Cardiac muscle cell (in vitro differentiated cells and primary cell): ENCODE measurements around the gene EHD4. TPM values are rescaled to one million over a fixed set of nuclear protein-coding genes. Genes with fewer than 3 reads are reported as not detected.

ENCODE experiments used
- DNase-seq, 2 donors: peaks; one replicate each; pipeline versions ENCODE4 v3.0.0 to v3.0.0-alpha.2; 2010 to 2017; ENCODE audit warnings: low read depth in 1 of 2, low spot score in 1 of 2
- H3K27ac ChIP-seq: fragments of 200-600 bp; sonication (generic); 2 replicates; pipeline ENCODE4 v1.5.1; 2016
- H3K27me3 ChIP-seq: fragments of 200-600 bp; sonication (generic); 2 replicates; pipeline ENCODE4 v1.6.0; 2016; ENCODE audit warnings: control low read depth
- H3K36me3 ChIP-seq: fragments of 200-600 bp; sonication (generic); 2 replicates; pipeline ENCODE4 v1.5.1; 2016; ENCODE audit warnings: control low read depth
- H3K4me1 ChIP-seq: fragments of 200-600 bp; sonication (generic); 2 replicates; pipeline ENCODE4 v1.8.1; 2017; ENCODE audit warnings: low read depth, mild to moderate bottlenecking, mixed run types
- H3K4me3 ChIP-seq: fragments of 200-600 bp; sonication (generic); 2 replicates; pipeline ENCODE4 v1.5.1; 2016; ENCODE audit warnings: mild to moderate bottlenecking
- H3K9me3 ChIP-seq: fragments of 200-600 bp; sonication (generic); 2 replicates; pipeline ENCODE4 v1.5.1; 2017; ENCODE audit warnings: low read depth, mild to moderate bottlenecking, control low read depth
- polyA plus RNA-seq: library from polyadenylated mRNA; unstranded; fragments of >200 nt; fragmentation: Nextera tagmentation; extraction: Ambion mirVana; gene quantifications from 2 replicates; pipeline ENCODE4 v1.2.1, GENCODE V29; 2016
- total RNA-seq: library from RNA; depleted of rRNA; stranded (reverse); fragments of >200 nt; gene quantifications from 2 replicates; pipeline ENCODE4 v1.2.3, GENCODE V29; 2016
- TF ChIP-seq, protein P1 (sequence below): IDR thresholded peaks from 2 replicates; pipeline ENCODE4 v1.5.1; 2012; ENCODE audit warnings: low read depth, mild to moderate bottlenecking, low read length

EHD4 gene
- total and polyA plus RNA-seq, 2 experiments from 2014 or later = 47.4 to 56.4 TPM

DNA sequence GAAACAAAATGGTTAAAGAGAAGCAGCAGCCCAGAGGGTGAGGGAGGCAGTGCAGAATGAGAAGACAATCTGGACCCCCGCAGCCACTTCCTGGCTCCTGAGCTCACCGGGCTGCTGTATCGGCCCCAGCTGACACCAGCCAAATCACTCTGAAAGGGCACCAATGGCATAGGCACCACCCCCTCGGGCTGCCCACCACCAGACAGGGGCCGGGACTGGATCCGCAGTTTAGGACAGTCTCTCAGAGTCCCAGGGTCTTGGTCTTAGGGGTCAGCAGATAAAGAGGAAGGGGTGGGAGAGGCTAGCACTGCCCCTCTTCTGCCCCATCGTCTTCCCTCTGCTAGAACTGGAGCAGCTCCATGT is 17.9 kb upstream of the EHD4 start:
- no peaks in the 10 kb centered on the region for H3K27me3 ChIP-seq
- no peaks in the 10 kb centered on the region for H3K4me1 ChIP-seq
- H3K9me3 ChIP-seq = no peaks in the 10 kb centered on the region
- no peak overlapping the region for H3K4me3 ChIP-seq
- no peak overlapping the region for H3K27ac ChIP-seq
- DNase-seq = no peak
- TF ChIP-seq, protein P1, sequence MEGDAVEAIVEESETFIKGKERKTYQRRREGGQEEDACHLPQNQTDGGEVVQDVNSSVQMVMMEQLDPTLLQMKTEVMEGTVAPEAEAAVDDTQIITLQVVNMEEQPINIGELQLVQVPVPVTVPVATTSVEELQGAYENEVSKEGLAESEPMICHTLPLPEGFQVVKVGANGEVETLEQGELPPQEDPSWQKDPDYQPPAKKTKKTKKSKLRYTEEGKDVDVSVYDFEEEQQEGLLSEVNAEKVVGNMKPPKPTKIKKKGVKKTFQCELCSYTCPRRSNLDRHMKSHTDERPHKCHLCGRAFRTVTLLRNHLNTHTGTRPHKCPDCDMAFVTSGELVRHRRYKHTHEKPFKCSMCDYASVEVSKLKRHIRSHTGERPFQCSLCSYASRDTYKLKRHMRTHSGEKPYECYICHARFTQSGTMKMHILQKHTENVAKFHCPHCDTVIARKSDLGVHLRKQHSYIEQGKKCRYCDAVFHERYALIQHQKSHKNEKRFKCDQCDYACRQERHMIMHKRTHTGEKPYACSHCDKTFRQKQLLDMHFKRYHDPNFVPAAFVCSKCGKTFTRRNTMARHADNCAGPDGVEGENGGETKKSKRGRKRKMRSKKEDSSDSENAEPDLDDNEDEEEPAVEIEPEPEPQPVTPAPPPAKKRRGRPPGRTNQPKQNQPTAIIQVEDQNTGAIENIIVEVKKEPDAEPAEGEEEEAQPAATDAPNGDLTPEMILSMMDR = no peak
- no peaks in the 10 kb centered on the region for H3K36me3 ChIP-seq

DNA sequence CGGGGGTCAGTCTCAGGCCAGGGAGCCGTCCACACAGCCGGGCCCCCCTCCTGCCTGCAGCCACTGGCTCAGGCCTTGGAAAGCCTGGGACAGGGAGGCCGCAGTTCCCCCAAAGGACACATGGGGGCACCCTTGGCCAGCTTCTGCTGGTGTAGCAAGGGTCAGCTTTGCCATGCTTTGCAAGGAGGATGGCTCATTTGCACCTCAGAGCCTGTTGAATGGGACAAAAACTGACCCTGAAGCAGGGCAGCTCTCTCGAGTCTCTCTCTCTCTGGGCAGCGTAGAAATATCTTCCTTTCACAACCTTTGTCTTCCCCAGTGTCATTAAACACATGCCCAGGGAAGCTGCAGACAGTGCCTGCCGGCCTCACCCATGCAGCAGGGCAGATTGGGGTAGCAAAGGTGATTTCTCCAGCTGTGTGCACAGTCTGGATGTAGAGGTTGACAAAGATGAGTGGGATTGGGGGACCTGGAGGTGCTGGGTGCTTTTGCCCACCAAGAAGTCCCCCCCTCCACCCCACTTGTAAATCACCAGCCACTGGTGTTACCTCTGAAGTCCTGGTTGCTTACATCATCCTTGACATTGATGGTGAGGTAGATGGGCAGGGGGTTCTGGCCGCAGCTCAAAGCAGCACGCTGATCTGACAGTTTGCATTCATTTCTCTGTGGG is 17.4 kb upstream of the EHD4 start:
- Histone ChIP-seq H3K4me3 (no peak overlapping the region), H3K36me3 (no peaks in the 10 kb centered on the region), H3K27me3 (no peaks in the 10 kb centered on the region), H3K27ac (no peak overlapping the region), H3K4me1 (no peaks in the 10 kb centered on the region), H3K9me3 (no peaks in the 10 kb centered on the region)
- TF ChIP-seq, protein P1 = peak; percentile 97
- DNase-seq = peak; percentile 83 to 85

DNA sequence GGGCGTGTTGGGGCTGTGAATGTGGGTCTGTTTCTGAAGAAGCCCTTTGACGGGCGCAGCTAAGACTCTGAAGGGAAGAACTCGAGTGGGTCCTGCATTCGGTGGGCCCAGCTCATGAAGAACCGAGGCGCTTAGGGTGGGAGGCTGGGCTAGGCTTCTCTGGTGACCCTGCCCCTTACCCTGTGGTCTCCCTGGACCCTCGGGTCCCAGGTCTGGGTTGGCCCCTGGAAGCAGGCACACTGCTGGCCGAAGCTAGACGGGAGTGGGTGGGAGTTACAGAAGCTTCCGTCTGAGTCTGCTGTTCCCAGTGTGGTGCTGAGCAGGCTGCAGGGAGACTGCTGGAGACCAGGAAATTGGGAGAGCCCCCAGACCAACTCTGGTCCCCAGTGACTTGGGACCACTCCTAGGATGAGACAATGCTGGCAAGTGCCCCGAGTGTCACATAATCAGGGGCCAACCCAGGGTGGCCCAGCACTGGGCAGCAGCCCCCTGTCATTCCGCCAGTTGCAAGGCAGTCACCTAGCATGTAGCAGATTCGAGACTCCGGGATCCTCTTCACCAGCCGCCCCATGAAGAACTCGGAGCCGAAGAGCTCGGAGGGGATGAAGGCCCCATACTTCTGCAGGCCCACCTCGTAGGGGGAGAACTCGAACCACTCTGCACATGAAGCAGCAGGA is 16.7 kb upstream of the EHD4 start:
- H3K9me3 ChIP-seq = no peaks in the 10 kb centered on the region
- H3K4me1 ChIP-seq = no peaks in the 10 kb centered on the region
- H3K27ac ChIP-seq = no peak overlapping the region
- no peaks in the 10 kb centered on the region for H3K27me3 ChIP-seq
- TF ChIP-seq, protein P1 = no peak
- H3K4me3 ChIP-seq = no peak overlapping the region
- DNase-seq = no peak
- H3K36me3 ChIP-seq = no peaks in the 10 kb centered on the region

DNA sequence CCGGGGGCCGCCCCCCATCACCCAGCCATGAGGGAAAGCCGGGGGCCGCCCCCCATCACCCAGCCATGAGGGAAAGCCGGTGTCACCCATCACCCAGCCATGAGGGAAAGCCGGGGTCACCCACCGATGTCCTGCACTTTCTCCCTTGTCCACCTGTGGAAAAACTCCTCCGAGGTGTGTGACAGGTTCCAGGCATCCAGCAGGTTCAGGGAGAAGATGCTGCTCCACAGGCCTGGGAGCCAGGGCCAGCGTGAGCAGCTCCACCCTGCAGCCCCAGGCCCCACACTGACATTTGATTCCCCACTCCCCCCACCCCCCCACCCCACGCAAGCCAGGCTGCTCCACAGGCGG is 15.5 kb upstream of the EHD4 start:
- TF ChIP-seq, protein P1 = no peak
- Histone ChIP-seq H3K9me3 (no peaks in the 10 kb centered on the region), H3K4me3 (no peak overlapping the region), H3K27me3 (no peaks in the 10 kb centered on the region), H3K4me1 (no peaks in the 10 kb centered on the region), H3K36me3 (no peaks in the 10 kb centered on the region), H3K27ac (no peak overlapping the region)
- DNase-seq = no peak

DNA sequence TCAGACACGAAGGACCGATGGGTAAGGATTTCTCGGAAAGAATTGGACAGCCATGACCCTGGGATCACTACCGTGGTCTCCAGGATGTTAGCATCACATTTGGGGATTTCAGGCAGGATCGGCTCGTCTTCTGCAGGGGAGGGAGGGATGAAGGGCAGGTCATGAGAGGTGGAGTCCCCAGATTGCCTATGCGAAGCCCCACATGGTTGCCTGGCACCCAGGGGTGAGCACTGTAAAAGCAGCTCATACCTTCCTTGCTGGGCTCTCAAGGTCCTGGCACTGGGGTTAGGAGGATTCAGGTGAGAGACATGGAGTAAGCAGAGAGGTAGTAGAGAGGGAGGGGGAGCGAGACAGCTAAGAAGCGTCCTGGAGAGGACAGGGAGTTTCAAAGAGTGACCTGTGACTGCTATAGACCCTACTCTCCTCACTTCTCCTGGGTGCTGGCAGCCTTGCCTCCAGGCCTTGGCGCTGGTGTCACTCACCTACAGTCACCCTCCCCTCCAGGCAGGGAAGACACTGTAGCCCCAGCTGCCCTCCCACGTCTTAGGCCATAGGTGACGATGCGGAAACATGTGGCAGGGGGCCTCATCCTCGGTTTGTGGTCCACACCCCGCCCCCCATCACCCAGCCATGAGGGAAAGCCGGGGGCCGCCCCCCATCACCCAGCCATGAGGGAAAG is 15.0 kb upstream of the EHD4 start:
- Histone ChIP-seq H3K27me3 (no peaks in the 10 kb centered on the region), H3K27ac (no peak overlapping the region), H3K36me3 (no peaks in the 10 kb centered on the region), H3K4me3 (no peak overlapping the region), H3K9me3 (no peaks in the 10 kb centered on the region), H3K4me1 (peaks cover 4% of the 10 kb centered on the region)
- DNase-seq = no peak
- TF ChIP-seq, protein P1 = no peak
